DMS153 treated with DMSO at 0.1 percent for 48 hours (cell line): ENCODE measurements around the gene SERPING1.
"Not testable (repeated sequence)": the region's sequence is repeated elsewhere in the genome, so short reads cannot be mapped to it uniquely, and the experiment has no call there.

Experiments
- DNase-seq: peaks from one replicate; lab custom pipeline; 2025; ENCODE audit not compliant: unreplicated experiment; lab: John Stamatoyannopoulos, UW

Gene SERPING1

DNA sequence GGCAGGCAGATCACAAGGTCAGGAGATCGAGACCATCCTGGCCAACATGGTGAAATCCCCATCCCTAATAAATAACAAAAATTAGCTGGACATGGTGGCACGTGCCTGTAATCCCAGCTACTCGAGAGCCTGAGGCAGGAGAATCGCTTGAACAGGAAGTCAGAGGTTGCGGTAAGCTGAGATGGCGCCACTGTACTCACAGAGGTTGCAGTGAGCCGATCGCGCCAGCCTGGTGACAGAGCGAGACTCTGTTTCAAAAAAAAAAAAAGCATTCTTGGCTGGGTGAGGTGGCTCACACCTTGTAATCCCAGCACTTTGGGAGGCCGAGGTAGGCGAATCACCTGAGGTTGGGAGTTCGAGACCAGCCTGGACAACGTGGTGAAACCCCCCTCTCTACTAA, 54.7 kb downstream of the SERPING1 start:
- not testable (repeated sequence) for DNase-seq

DNA sequence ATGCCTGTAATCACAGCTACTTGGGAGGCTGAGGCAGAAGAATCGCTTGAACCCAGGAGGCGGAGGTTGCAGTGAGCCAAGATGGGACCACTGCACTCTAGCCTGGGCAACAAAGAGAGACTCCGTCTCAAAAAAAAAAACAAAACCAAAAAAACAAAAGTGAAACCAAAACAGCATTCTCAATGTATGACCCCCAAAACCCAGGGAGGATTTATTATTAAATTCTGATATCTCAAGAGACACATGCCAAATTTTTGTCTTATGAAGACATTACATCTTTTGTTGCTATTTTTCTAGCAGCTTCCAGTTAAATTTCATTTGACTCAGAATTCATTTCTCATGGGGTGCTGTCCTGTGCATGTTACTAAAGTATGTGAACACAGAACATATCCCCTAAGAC, 55.2 kb downstream of the SERPING1 start:
- DNase-seq, result no peak

DNA sequence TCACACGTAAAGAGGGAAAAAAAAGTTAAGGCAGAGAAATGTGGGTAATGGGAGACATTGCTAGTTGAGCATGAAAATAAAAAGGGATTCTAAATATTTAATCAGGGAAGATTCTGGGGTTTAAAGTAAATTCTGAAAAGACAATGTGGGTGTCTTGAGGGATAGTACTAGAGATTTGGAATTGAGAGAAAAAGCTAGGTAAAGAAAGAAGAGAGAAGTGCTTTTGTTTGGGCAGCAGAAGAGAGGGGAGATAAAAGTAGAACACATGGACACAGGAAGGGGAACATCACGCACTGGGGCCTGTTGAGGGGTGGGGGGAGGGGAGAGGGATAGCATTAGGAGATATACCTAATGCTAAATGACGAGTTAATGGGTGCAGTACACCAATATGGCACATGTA, 55.7 kb downstream of the SERPING1 start:
- no peak for DNase-seq

DNA sequence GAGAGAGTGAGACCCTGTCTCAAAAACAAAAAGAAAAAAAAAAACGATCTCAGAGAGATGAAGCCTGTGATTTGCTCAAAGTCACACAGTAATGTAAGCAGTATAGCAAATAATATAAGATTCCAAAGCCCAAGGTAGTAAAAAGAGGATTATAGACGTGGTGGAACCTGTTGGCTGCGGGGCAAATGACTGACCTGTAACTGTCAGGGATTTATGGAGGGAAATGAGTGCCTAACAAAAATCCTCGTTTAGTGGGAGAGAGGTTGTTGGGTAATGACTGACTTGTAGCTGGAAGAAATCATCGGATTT, 59.4 kb downstream of the SERPING1 start:
- no peak for DNase-seq

DNA sequence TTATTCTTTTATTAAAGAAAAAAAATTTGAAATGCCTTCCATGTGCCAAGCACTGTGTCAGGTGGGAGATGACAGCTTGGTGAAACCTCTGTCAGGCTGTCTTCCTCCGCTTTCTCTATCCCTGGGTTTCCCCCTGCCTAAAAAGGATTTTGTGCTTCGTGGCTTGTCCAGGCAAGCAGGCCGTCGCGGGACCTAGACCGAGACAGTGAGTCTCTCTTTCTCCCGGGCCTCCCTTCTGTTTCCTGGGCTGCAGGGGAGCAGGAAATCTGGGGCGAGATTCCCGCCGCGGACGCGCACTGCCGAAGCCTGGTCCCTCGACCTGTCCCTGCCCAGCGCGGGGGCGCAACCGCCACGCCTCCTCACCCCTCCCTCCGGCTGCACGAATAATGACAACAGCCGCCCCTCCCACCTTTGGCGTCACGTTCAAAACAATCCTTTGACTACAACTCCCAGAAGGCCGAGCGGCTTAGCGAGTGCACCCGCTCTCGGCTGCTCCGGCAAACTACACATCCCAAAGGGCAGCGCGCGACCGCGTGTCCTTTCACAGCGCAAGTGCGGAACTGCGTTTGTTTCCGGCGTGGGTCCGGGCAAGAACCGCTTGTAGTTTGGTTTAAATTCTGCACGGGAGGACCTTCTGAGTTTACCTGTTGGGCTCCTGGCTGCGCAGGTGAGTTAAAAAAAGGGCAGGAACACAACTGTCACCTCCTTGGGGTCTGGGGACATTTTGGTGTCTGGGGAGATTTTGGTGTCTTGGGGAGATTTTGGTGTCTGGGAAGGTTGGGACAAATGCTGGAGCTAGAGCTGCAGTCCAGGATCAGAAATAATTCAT, 59.9 kb downstream of the SERPING1 start, which contains the start of gene CLP1:
Gene CLP1, plus strand, starts transcription at position 569 of the 829 bp plus-strand sequence. CDS start 1,715 bp downstream, outside the sequence.
- peak; percentile 96 for DNase-seq

DNA sequence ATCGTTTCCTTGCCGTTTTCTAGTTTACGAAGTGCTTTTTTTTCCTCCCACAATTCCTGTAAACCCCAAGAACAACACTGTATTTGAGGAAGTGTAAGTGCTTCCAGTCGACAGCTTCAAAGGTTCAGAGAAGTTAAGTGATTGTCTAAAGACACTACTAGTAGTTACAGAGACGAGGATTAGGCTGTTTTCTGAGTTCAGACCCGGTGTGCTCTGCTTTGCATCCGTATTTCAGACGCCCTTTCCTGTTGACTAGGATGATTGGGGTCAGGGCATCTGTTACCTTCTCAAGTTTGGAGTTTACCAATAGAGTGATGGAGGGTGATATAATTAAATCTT, 60.5 kb downstream of the SERPING1 start:
- no peak for DNase-seq

DNA sequence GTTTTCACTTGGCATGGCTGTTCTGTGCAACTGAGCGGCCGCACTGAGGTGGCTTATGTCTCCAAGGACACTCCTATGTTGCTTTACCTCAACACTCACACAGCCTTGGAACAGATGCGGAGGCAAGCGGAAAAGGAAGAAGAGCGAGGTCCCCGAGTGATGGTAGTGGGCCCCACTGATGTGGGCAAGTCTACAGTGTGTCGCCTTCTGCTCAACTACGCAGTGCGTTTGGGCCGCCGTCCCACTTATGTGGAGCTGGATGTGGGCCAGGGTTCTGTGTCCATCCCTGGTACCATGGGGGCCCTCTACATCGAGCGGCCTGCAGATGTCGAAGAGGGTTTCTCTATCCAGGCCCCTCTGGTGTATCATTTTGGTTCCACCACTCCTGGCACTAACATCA, 62.2 kb downstream of the SERPING1 start:
- no peak for DNase-seq

DNA sequence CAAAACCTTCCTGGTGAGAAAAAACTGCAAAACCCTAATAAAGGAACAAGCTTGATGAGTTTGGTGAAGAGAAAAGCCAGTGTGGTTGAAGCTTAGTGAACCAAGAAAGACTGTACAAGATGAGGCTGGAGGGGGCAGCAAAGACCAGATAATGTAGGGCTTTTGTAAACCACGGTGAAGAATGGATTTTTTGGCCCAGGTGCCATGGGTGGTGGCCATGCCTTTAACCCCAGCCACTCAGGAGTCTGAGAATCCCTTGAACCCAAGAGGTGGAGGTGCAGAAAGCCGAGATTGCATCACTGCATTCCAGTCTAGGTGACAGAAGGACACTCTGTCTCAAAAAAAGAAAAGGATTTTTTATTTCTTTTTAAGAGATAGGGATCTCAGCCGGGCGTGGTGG, 65.4 kb downstream of the SERPING1 start:
- no peak for DNase-seq

DNA sequence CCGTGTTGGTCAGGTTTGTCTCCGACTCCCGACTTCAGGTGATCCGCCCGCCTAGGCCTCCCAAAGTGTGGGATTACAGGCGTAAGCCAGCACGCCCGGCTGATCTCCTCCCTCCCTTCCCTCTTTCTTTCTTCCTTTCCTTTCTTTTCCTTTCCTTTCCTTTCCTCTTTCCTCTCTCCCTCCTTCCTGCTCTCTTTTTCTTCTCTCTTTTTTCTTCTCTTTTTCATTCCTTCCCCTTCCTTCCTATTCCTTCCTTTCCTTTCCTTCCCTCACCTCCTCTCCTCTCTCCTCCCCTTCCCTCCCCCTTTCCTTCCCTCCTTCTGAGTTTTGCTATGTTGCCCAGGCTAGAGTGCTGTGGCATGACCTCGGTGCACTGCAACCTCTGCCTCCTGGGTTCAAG, 66.5 kb downstream of the SERPING1 start:
- DNase-seq, result no peak
